ENCODE measurements around the gene ELL3. TPM values are rescaled to one million over a fixed set of nuclear protein-coding genes. Genes with fewer than 3 reads are reported as not detected.

Gene ELL3
- 17.1 and 29.5 TPM in 2 replicates for total RNA-seq

GRCh38 chr15:43776718-43777266, at the start of gene ELL3:
Gene ELL3 (minus strand): TSS chr15:43776966. CDS start chr15:43776901, 65 bp downstream.

GRCh38 chr15:43824302-43825246, 47.8 kb upstream of the ELL3 start, which contains the start of gene MFAP1:
Gene MFAP1 (minus strand): TSS chr15:43824690. CDS start chr15:43824569, 121 bp downstream.

DNA sequence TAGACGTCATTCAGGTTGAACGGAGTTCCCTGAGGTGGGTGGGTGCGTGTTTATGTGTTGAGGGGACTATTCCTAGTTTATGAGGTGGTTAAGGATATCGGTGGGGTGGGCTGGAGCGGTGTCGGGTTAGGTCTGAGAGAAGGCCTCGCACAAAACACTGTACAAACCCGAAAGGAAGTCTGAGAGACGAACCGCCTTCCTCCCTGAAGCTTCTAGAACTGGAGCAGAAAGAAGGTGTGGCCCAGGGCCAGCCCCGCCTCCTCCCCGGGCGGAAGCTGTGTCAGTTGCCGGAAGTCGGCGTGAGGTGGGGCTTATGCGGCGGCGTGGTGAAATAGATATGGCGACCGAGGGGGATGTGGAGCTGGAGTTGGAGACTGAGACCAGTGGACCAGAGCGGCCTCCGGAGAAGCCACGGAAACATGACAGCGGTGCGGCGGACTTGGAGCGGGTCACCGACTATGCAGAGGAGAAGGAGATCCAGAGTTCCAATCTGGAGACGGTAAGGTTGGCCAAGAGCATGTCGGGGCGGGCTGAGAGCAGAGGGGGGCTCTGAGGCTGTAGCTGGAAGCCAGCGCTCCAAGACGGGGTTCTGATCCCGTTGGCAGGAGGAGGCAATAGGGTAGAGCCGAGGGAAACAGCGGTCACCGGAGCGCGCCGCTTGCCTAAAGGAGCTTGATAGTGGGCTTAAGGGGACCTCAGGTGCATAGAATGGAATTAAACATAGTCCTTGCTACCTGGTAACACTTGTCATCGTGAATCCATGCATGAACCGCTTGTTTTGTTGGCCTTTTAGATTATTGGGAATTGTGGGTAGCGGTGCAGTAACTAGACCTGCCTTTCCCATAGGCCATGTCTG, 23.7 kb upstream of the ELL3 start, which contains the start of gene HYPK:
TSS of gene HYPK (plus strand) at position 314 of the 856 bp plus-strand sequence. CDS start at position 338, 24 bp downstream.

DNA sequence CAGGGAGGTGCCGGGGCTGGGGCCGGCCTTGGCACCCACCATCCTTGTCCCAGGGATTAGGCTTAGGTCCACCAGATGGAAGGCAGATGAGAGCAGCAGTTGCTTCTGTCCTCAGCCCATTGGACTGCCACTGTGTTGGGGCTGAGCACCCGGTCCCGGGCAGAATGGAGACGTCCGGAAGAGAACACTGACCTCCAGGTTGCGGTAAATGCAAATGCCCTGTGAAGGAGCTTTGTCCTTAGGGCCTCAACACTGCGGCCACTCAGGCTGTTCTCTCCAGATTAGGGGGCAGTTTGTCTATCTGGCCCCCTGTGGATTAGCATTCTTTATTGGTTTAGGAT, 23.1 kb upstream of the ELL3 start, which contains the start of gene SERINC4:
TSS of gene SERINC4 (minus strand) at position 276 of the 341 bp plus-strand sequence. CDS start at position 42, 234 bp downstream.

GRCh38 chr15:43791993-43792760, 15.4 kb upstream of the ELL3 start, which contains the start of gene SERF2:
Gene SERF2 (plus strand): TSS chr15:43792320. CDS start chr15:43792377, 57 bp downstream.

GRCh38 chr15:43746245-43746902, 30.4 kb downstream of the ELL3 start, which contains the start of gene PDIA3:
Gene PDIA3 (plus strand): TSS chr15:43746438. CDS start chr15:43746540, 102 bp downstream.

Other genes starting within 250 kb of the ELL3 start
- 27.6 and 50.0 TPM in 2 replicates for gene PPIP5K1, start 186.8 kb downstream of the ELL3 start, total RNA-seq
- 86.0 and 112 TPM in 2 replicates for gene CKMT1B, start 182.9 kb downstream of the ELL3 start, total RNA-seq
- gene STRC, start 158.2 kb downstream of the ELL3 start, total RNA-seq = 0.14 TPM in 1 of 2 replicates, not detected in the other
- 1.4 and 2.6 TPM in 2 replicates for gene CATSPER2, start 128.1 kb downstream of the ELL3 start, total RNA-seq
- gene CKMT1A, start 83.1 kb downstream of the ELL3 start, total RNA-seq = 195 and 240 TPM in 2 replicates
- gene PDIA3, start 30.5 kb downstream of the ELL3 start, total RNA-seq = 211 and 213 TPM in 2 replicates
- gene SERF2, start 15.4 kb upstream of the ELL3 start, total RNA-seq = 907 and 1,323 TPM in 2 replicates
- gene SERINC4, start 23.3 kb upstream of the ELL3 start, total RNA-seq = 0.19 TPM in 1 of 2 replicates, not detected in the other
- gene HYPK, start 23.6 kb upstream of the ELL3 start, total RNA-seq = 11.3 and 20.7 TPM in 2 replicates
- 18.4 and 24.4 TPM in 2 replicates for gene MFAP1, start 47.7 kb upstream of the ELL3 start, total RNA-seq
- gene WDR76, start 50.0 kb upstream of the ELL3 start, total RNA-seq = 11.4 and 15.5 TPM in 2 replicates

Measured in airway epithelial cell (primary cell).